ENCODE results near the gene PEX13.
"Not testable (repeated sequence)": the region's sequence is repeated elsewhere in the genome, so short reads cannot be mapped to it uniquely, and the experiment has no call there.

GRCh38 chr2:60987656-60988055 is 29.9 kb upstream of the PEX13 start:
- TF ChIP-seq CTCF, EP300 (IDR thresholded peaks at IDR 0.05): not testable (repeated sequence)
